NT2/D1 (cell line): ENCODE data around the gene MAJIN.

ENCODE experiments used
- DNase-seq: peaks from one replicate; pipeline ENCODE4 v3.0.0-alpha.2; 2011; ENCODE audit warnings: low read depth, low spot score
- H3K27me3 ChIP-seq: 2 replicates; pipeline ENCODE4 v1.6.0; 2011; ENCODE audit warnings: mild to moderate bottlenecking; ENCODE audit not compliant: insufficient read length, insufficient read depth
- H3K36me3 ChIP-seq: 2 replicates; pipeline ENCODE4 v1.6.1; 2011; ENCODE audit warnings: mild to moderate bottlenecking, low read length, mixed read lengths; ENCODE audit not compliant: insufficient read depth, insufficient read length
- H3K4me1 ChIP-seq: 2 replicates; pipeline ENCODE4 v1.5.1; 2011; ENCODE audit not compliant: insufficient read depth, insufficient read length
- H3K4me3 ChIP-seq: 2 replicates; pipeline ENCODE4 v1.5.1; 2011; ENCODE audit warnings: low read depth; ENCODE audit not compliant: insufficient read length
- H3K9ac ChIP-seq: 2 replicates; pipeline ENCODE4 v1.6.0; 2011; ENCODE audit warnings: low read depth; ENCODE audit not compliant: insufficient read length
- H3K9me3 ChIP-seq: 2 replicates; pipeline ENCODE4 v1.5.1; 2011; ENCODE audit warnings: mild to moderate bottlenecking, low read length; ENCODE audit not compliant: insufficient read depth
- SUZ12 ChIP-seq: IDR thresholded peaks from 2 replicates; pipeline ENCODE4 v1.6.1; 2011; ENCODE audit not compliant: insufficient read length, insufficient read depth; ENCODE audit errors: extremely low read depth
- YY1 ChIP-seq: IDR thresholded peaks from 2 replicates; pipeline ENCODE4 v1.6.1; 2011; ENCODE audit not compliant: insufficient read length, insufficient read depth
- ZNF274 ChIP-seq: IDR thresholded peaks from 2 replicates; pipeline ENCODE4 v1.6.1; 2011; ENCODE audit warnings: mild to moderate bottlenecking, low read depth, low read length

Gene MAJIN

DNA sequence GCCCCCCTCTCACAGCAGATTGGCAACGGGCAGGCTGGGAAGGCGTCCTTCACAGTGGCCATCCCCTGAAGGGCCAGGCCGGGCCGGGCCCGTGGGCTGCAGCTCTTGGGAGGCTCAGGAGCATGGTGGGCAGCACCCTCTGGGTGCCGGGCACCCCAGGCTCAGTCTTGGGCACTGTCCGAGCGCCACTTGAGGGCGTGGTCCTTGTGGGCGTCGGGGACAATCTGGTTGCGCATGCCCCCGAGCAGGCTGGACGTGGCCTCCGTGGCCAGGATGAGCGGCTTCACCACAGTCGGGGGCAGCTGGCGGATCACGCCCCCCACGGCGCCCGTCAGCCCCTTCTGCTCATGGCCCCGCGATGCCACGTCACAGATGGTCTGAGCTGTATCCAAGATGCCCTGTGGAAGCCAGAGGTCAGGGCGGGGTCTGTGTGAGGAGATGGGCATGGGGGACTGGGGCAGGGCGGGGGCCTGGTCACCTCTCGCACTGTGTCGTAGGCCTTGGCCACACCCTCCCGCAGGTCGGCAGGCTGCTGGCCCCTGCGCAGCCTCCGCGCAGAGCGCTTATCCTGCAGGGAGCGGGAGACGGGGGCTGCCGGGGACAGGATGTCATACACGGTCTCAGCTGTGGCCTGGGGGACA is 77.0 kb downstream of the MAJIN start:
- no peak for DNase-seq
- no peaks in the 10 kb centered on the region for H3K9me3 ChIP-seq
- H3K36me3 ChIP-seq, result peaks cover 48% of the 10 kb centered on the region
- H3K9ac ChIP-seq, result no peak overlapping the region
- no peaks in the 10 kb centered on the region for H3K27me3 ChIP-seq
- no peak overlapping the region for H3K4me3 ChIP-seq
- H3K4me1 ChIP-seq, result peaks cover 20% of the 10 kb centered on the region
- TF ChIP-seq ZNF274 (no peak), YY1 (no peak), SUZ12 (no peak)

DNA sequence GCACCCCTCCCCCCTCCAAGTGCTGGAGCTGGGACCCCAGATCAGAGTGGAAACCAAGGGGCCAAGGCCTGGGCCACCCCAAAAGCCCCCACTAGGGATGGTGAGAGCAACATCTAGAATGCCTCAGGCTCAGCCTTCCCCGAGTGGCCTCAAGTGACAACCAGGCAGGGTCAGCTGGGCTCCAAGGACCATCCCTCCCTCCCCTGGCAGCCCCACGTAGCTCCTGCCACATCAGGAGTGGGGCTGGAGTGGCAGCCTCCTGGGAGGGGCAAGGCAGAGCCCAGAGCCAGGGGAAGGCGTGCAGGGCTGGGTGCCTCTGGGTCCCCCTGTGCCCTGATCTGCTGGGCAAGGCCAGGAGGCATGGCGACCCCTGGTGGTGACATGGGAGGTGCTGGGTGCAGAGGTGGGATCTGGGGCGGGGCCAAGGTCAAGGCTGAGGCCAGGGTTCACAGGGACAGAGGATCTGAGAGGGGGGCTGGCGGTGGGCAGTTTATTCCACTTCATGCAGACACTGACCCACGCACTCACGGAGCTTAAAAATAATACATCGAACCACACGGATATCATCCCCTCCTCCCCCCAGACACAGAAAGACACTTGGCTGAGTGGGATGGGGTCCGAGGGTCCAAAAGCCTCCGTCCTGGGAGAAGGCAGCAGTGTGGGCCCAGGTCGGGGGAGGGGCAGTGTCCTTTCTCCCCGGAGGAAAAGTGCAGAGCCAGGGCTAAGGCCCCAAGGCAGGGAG is 77.7 kb downstream of the MAJIN start:
- Histone ChIP-seq H3K4me3 (no peak overlapping the region), H3K27me3 (no peaks in the 10 kb centered on the region), H3K4me1 (peaks cover 18% of the 10 kb centered on the region), H3K9me3 (no peaks in the 10 kb centered on the region), H3K9ac (peak overlapping the region; percentile 59), H3K36me3 (peaks cover 44% of the 10 kb centered on the region)
- TF ChIP-seq SUZ12 (no peak), YY1 (no peak), ZNF274 (no peak)
- DNase-seq, result peak; percentile 75

DNA sequence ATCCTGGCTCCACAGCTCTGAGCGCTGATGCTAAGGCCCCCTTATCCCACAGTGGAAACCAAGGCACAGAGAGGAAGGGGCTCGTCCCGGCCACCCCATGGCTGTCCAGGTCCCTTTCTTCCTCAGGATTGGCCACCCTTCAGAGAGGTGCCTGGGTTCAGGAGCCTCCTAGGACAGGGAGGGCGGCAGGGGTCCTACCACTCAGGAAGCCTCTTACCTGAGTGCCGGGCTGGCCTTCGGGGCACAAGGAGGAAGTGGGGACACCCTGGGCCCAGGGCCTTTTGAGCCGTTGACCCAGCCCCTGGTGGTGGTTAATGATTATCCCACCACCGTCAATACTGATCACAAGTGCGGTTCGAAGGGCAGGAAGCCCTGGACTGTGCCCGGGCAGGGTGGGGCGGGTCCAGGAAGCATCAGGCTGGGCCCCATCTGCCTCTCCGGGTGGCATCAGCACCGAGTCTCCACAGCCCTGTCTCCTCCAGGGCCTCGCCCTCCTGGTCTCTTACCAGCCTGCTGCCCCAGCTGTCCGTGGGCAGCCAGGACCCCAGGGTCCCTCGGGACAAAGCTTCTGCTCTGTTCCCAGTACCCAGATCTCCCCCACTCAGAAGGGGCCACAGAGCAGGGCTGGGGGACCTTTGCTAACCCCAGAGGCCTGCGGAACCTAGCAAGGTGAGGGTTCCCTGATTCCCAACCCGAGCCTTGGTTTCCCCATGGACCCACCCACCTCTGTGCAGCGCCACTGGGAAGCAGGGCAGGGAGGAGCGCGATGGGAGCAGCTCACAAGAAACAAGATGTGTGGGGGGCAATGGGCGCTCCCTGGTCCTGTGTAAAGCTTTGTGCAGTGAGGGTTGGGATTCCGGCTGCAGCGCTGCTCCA is 78.5 kb downstream of the MAJIN start:
- Histone ChIP-seq H3K4me1 (peaks cover 26% of the 10 kb centered on the region), H3K36me3 (peaks cover 38% of the 10 kb centered on the region), H3K9me3 (no peaks in the 10 kb centered on the region), H3K4me3 (no peak overlapping the region), H3K9ac (peak overlapping the region; percentile 59), H3K27me3 (no peaks in the 10 kb centered on the region)
- DNase-seq, result no peak
- TF ChIP-seq YY1 (no peak), ZNF274 (no peak), SUZ12 (no peak)

DNA sequence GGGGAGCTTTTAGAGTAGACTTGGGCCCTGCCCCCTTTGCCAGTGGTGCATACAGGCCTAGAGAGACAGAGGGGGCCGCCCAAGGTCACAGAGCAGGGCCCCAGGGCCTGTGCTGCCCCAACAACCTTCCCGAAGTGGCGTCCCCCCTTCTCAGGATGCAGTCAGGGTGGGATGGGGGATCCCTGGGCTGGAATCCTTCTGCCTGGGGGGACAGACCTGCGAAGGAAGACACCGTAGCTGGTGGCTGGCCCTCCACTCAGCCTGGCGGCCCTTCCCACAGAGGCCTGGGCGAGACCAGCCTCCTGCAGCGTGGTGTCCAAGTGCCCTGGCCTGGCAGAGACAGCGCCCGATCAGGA is 79.1 kb downstream of the MAJIN start:
- no peaks in the 10 kb centered on the region for H3K9me3 ChIP-seq
- H3K27me3 ChIP-seq, result no peaks in the 10 kb centered on the region
- TF ChIP-seq SUZ12 (no peak), ZNF274 (no peak), YY1 (no peak)
- peak overlapping the region; percentile 1 for H3K9ac ChIP-seq
- no peak for DNase-seq
- H3K4me3 ChIP-seq, result no peak overlapping the region
- peaks cover 30% of the 10 kb centered on the region for H3K4me1 ChIP-seq
- H3K36me3 ChIP-seq, result peaks cover 32% of the 10 kb centered on the region

DNA sequence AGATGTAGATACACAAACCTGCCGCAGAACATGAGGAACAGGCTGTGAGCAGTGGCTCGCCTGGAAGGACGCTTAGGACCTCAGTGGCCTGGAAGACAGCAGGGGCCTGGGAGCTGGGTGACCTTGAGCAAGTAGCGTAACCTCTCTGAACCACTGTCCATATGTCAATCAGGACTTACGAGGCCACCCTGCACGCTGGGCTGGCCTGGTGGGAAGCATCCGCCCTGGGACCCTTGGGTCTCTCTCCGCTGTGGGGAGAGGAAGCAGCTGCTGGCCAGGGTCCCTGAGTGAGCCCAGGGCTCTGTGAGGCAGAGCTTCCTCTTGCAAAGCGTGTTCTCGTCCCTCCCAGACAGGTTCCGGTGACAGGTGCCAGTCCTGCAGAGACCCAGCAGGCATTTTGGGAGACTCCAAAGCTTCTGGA is 79.5 kb downstream of the MAJIN start:
- TF ChIP-seq SUZ12 (no peak), YY1 (no peak), ZNF274 (no peak)
- Histone ChIP-seq H3K36me3 (peaks cover 28% of the 10 kb centered on the region), H3K4me1 (peaks cover 30% of the 10 kb centered on the region), H3K27me3 (no peaks in the 10 kb centered on the region), H3K9ac (peak overlapping the region; percentile 1), H3K4me3 (no peak overlapping the region), H3K9me3 (no peaks in the 10 kb centered on the region)
- no peak for DNase-seq

DNA sequence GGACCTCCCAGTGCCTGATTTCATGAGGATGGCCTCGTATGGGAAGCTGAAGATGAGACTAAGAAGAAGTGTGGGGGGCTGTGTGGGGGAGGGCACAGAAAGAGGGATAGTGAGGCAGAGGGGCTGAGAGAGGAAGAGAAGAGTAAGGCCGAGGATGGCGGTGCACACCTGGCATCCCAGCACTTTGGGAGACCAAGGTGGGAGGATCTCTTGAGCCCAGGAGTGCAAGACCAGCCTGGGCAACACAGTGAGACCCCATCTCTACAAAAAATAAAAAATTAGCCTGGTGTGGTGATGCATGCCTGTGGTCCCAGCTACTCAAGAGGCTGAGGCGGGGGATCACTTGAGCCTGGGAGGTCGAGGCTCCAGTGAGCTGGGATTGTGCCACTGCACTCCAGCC is 80.0 kb downstream of the MAJIN start:
- Histone ChIP-seq H3K9ac (no peak overlapping the region), H3K27me3 (no peaks in the 10 kb centered on the region), H3K36me3 (peaks cover 22% of the 10 kb centered on the region), H3K4me3 (no peak overlapping the region), H3K4me1 (peaks cover 30% of the 10 kb centered on the region), H3K9me3 (no peaks in the 10 kb centered on the region)
- no peak for DNase-seq
- TF ChIP-seq ZNF274 (no peak), SUZ12 (no peak), YY1 (no peak)
